Stimulated activated CD4-positive, alpha-beta T cell treated with anti-CD3 and anti-CD28 coated beads, TNF-alpha, amount 100 ng/mL, for 24 hours (primary cell): Measurements from ENCODE around the gene LRRC45.

Source experiments
- DNase-seq, 3 experiments: peaks; one replicate each; pipeline ENCODE4 v3.0.0-alpha.2; 2020; ENCODE audit warnings: low read depth in 3 of 3

The LRRC45 gene

GRCh38 chr17:82018989-82019689 lies 4.0 kb upstream of the LRRC45 start:
- no peak for DNase-seq

GRCh38 chr17:82019690-82020571 lies 3.2 kb upstream of the LRRC45 start:
- DNase-seq, result peak in 2 of 3 experiments; percentile 54 to 74

- no peak for DNase-seq
Measured at GRCh38 chr17:82020572-82021106, 2.5 kb upstream of the LRRC45 start.

- peak in 1 of 3 experiments; percentile 56 for DNase-seq
Measured at GRCh38 chr17:82021107-82021899, 1.8 kb upstream of the LRRC45 start.

- DNase-seq, result no peak
Measured at GRCh38 chr17:82021900-82022309, 1.2 kb upstream of the LRRC45 start.

GRCh38 chr17:82022310-82022980 lies 660 bp upstream of the LRRC45 start, which contains the start of gene CENPX:
Gene CENPX (minus strand): TSS chr17:82022878. CDS start chr17:82022861, 17 bp downstream.
- no peak for DNase-seq

GRCh38 chr17:82023447-82024241 lies 539 bp downstream of the LRRC45 start:
- no peak for DNase-seq

GRCh38 chr17:82024859-82025258 lies 1.8 kb downstream of the LRRC45 start:
- no peak for DNase-seq

GRCh38 chr17:82025401-82026107 lies 2.4 kb downstream of the LRRC45 start:
- no peak for DNase-seq

- DNase-seq, result no peak
Measured at GRCh38 chr17:82028246-82028645, 5.1 kb downstream of the LRRC45 start.

GRCh38 chr17:82028966-82029365 lies 5.9 kb downstream of the LRRC45 start:
- DNase-seq, result no peak

- no peak for DNase-seq
Measured at GRCh38 chr17:82029391-82029790, 6.3 kb downstream of the LRRC45 start.

GRCh38 chr17:82029990-82030469 lies 6.9 kb downstream of the LRRC45 start:
- DNase-seq, result no peak

GRCh38 chr17:82030470-82031302 lies 7.6 kb downstream of the LRRC45 start:
- DNase-seq, result peak; percentile 61 to 83 (median 70)

- no peak for DNase-seq
Measured at GRCh38 chr17:82031303-82031884, 8.3 kb downstream of the LRRC45 start, which contains the start of gene RAC3. Gene RAC3 (plus strand): TSS chr17:82031678. CDS start chr17:82031762, 84 bp downstream.

- peak in 1 of 3 experiments; percentile 62 for DNase-seq
Measured at GRCh38 chr17:82031885-82032627, 9.0 kb downstream of the LRRC45 start.

GRCh38 chr17:82033359-82034085 lies 10.4 kb downstream of the LRRC45 start:
- DNase-seq, result no peak
